Measurements from ENCODE around the gene CCDC85C. TPM values are rescaled to one million over a fixed set of nuclear protein-coding genes. Genes with fewer than 3 reads are reported as not detected.
"Not testable (repeated sequence)": the region's sequence is repeated elsewhere in the genome, so short reads cannot be mapped to it uniquely, and the experiment has no call there.

CCDC85C gene
- polyA plus RNA-seq, 1 of the 3 experiments (the other 2 are of a cell fraction), result 9.6 TPM

GRCh38 chr14:99643343-99643742 lies 39.3 kb upstream of the CCDC85C start:
- POLR2A ChIA-PET, result no interaction called here
- Histone ChIP-seq H3K79me2 (ENCODE audit: insufficient read depth) (no peaks in the 10 kb centered on the region), H2AFZ (ENCODE audit: low read depth) (no peak overlapping the region), H3K27ac (ENCODE audit: low read depth in 2 of 2, low read length in 1 of 2) (no peak overlapping the region), H3K4me3 (ENCODE audit: low read depth in 2 of 2, low read length in 1 of 2) (no peak overlapping the region), H3K9ac (no peak overlapping the region), H4K20me1 (ENCODE audit: insufficient read depth) (no peaks in the 10 kb centered on the region), H3K9me2 (no peaks in the 10 kb centered on the region), H3K27me3 (ENCODE audit: insufficient read depth) (no peaks in the 10 kb centered on the region), H3F3A (replicated peaks; ENCODE audit: insufficient read depth) (no peaks in the 10 kb centered on the region), H3K36me3 (replicated peaks in 1 of 2; ENCODE audit: control insufficient read depth in 1 of 2, insufficient read depth in 2 of 2, low read length in 1 of 2) (no peaks in the 10 kb centered on the region), H3K4me2 (no peak overlapping the region), H3K9me3 (no peaks in the 10 kb centered on the region), H3K4me1 (ENCODE audit: control insufficient read depth in 1 of 2, insufficient read depth in 2 of 2, low read depth in 1 of 2, low read length in 1 of 2) (no peaks in the 10 kb centered on the region; a peak in 1 of 4 replicates)
- 87% methylated on average over 6 of the region's 6 CpGs for WGBS (ENCODE audit: low lambda C conversion rate)
- TF ChIP-seq GABPA (IDR thresholded peaks at IDR 0.05; ENCODE audit: low read depth), result no peak
- TF ChIP-seq EP300 (IDR thresholded peaks at IDR 0.05; ENCODE audit: borderline replicate concordance in 1 of 2, low read depth in 1 of 2, low read length in 1 of 2), result no peak
- no peak for TF ChIP-seq FOXJ3 (CRISPR knock-in tag; IDR thresholded peaks at IDR 0.05)
- no peak for TF ChIP-seq RFX5 (IDR thresholded peaks at IDR 0.05; ENCODE audit: low read length)
- no peak for TF ChIP-seq MXI1 (IDR thresholded peaks at IDR 0.05; ENCODE audit: low read depth, low read length)
- no peak for TF ChIP-seq PBX3 (IDR thresholded peaks at IDR 0.05)
- TF ChIP-seq ZBTB33 (IDR thresholded peaks at IDR 0.05; ENCODE audit: borderline replicate concordance, low read depth), result no peak
- no peak for TF ChIP-seq RXRA (IDR thresholded peaks at IDR 0.05; ENCODE audit: borderline replicate concordance, low read depth)
- TF ChIP-seq TCF12 (IDR thresholded peaks at IDR 0.05), result no peak
- no peak for TF ChIP-seq CHD2 (IDR thresholded peaks at IDR 0.05; ENCODE audit: low read length, partially characterized antibody)
- TF ChIP-seq MEF2A (IDR thresholded peaks at IDR 0.05; ENCODE audit: borderline replicate concordance, low read depth), result no peak
- DNase-seq, result no peak
- CTCF ChIA-PET, result interaction anchor here (1.1 kb wide), 1 partner anchor 13 kb away, joined by 3 read pairs; no protein-coding TSS in a partner anchor

GRCh38 chr14:99642771-99643170 lies 38.8 kb upstream of the CCDC85C start:
- H3K9me2 ChIP-seq; H3K36me3 ChIP-seq (replicated peaks in 1 of 2; ENCODE audit: control insufficient read depth in 1 of 2, insufficient read depth in 2 of 2, low read length in 1 of 2); H3K79me2 ChIP-seq (ENCODE audit: insufficient read depth); H3K9ac ChIP-seq; H4K20me1 ChIP-seq (ENCODE audit: insufficient read depth); DNase-seq; H3K4me1 ChIP-seq (ENCODE audit: control insufficient read depth in 1 of 2, insufficient read depth in 2 of 2, low read depth in 1 of 2, low read length in 1 of 2); H3K9me3 ChIP-seq; H3K27ac ChIP-seq (ENCODE audit: low read depth in 2 of 2, low read length in 1 of 2); H3K4me2 ChIP-seq; POLR2A ChIA-PET; H3K4me3 ChIP-seq (ENCODE audit: low read depth in 2 of 2, low read length in 1 of 2); H3K27me3 ChIP-seq (ENCODE audit: insufficient read depth); H3F3A ChIP-seq (replicated peaks; ENCODE audit: insufficient read depth); H2AFZ ChIP-seq (ENCODE audit: low read depth): not testable (repeated sequence)
- CTCF ChIA-PET, result interaction anchor here (1.1 kb wide), 1 partner anchor 13 kb away, joined by 3 read pairs; no protein-coding TSS in a partner anchor
- WGBS (ENCODE audit: low lambda C conversion rate), result 93% methylated on average over 5 of the region's 5 CpGs
